K562 (cell line): ENCODE measurements around the gene TOX2. TPM values are rescaled to one million over a fixed set of nuclear protein-coding genes. Genes with fewer than 3 reads are reported as not detected.

Source experiments
- TCF3 ChIP-seq: sonication (generic); formaldehyde crosslinking; IDR thresholded peaks from 2 replicates; pipeline ENCODE4 v1.4.0; 2020; ENCODE audit warnings: mild to moderate bottlenecking, missing genetic modification reagents
- polyA plus RNA-seq, 8 experiments: library from polyadenylated mRNA; depleted of rRNA in 4 of 8; stranded (reverse) in 5 of 8; unstranded in 3 of 8; fragments of >200 nt; fragmentation: Nextera tagmentation in 2 of 8; fragmentation: Illumina TruSeq in 1 of 8; extraction: Ambion mirVana in 2 of 8; extraction: Trizol in 1 of 8; gene quantifications; 2 replicates each; pipeline versions ENCODE4 v1.2.1 to v1.2.3, GENCODE V29; 2011 to 2014; ENCODE audit warnings: inconsistent platforms in 1 of 8, missing spikeins in 1 of 8
- total RNA-seq, 7 experiments: library from RNA; depleted of rRNA in 6 of 7; stranded (reverse); fragments of >200 nt in 6 of 7; fragmentation: Illumina TruSeq in 2 of 7; extraction: Trizol in 2 of 7; gene quantifications; 2 replicates each; pipeline versions ENCODE4 v1.2.1 to v1.2.3, GENCODE V29; 2011 to 2021; ENCODE audit warnings: low replicate concordance in 1 of 7
- TF ChIP-seq, protein P1 (sequence below): fragments of 200-600 bp; sonication (generic); IDR thresholded peaks from one replicate; pipeline ENCODE4 v1.6.1; 2012; ENCODE audit warnings: mild to moderate bottlenecking, low read depth, low read length, inconsistent platforms
- TF ChIP-seq, protein P2 (sequence below): fragments of 450-650 bp; IDR thresholded peaks from 2 replicates; pipeline ENCODE4 v1.6.1; 2016; ENCODE audit warnings: low read depth, mild to moderate bottlenecking, moderate library complexity

The TOX2 gene
- total and polyA plus RNA-seq, 9 of the 15 experiments (the other 6 are each of a cell fraction or from before 2014, with no cell fraction given) = not detected

DNA sequence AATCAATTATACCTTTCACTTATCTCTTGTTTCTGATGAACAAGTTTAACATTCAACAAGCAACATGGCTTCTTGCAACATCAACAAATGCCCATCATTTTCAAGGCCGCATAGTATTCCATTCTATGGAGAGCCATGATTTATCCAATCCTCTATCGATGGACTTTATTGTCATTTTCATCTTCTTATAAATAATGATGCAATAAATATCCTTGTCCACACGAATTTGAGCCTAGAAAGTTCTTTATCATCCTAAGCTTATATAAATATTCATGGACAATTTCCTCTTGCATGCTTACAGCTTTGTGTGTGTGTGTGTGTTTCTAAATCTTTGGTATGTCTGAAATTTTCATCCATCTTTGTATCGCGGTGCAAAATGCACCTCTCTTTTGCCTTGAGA, 29.1 kb downstream of the TOX2 start (continued):
- TF ChIP-seq, protein P1, sequence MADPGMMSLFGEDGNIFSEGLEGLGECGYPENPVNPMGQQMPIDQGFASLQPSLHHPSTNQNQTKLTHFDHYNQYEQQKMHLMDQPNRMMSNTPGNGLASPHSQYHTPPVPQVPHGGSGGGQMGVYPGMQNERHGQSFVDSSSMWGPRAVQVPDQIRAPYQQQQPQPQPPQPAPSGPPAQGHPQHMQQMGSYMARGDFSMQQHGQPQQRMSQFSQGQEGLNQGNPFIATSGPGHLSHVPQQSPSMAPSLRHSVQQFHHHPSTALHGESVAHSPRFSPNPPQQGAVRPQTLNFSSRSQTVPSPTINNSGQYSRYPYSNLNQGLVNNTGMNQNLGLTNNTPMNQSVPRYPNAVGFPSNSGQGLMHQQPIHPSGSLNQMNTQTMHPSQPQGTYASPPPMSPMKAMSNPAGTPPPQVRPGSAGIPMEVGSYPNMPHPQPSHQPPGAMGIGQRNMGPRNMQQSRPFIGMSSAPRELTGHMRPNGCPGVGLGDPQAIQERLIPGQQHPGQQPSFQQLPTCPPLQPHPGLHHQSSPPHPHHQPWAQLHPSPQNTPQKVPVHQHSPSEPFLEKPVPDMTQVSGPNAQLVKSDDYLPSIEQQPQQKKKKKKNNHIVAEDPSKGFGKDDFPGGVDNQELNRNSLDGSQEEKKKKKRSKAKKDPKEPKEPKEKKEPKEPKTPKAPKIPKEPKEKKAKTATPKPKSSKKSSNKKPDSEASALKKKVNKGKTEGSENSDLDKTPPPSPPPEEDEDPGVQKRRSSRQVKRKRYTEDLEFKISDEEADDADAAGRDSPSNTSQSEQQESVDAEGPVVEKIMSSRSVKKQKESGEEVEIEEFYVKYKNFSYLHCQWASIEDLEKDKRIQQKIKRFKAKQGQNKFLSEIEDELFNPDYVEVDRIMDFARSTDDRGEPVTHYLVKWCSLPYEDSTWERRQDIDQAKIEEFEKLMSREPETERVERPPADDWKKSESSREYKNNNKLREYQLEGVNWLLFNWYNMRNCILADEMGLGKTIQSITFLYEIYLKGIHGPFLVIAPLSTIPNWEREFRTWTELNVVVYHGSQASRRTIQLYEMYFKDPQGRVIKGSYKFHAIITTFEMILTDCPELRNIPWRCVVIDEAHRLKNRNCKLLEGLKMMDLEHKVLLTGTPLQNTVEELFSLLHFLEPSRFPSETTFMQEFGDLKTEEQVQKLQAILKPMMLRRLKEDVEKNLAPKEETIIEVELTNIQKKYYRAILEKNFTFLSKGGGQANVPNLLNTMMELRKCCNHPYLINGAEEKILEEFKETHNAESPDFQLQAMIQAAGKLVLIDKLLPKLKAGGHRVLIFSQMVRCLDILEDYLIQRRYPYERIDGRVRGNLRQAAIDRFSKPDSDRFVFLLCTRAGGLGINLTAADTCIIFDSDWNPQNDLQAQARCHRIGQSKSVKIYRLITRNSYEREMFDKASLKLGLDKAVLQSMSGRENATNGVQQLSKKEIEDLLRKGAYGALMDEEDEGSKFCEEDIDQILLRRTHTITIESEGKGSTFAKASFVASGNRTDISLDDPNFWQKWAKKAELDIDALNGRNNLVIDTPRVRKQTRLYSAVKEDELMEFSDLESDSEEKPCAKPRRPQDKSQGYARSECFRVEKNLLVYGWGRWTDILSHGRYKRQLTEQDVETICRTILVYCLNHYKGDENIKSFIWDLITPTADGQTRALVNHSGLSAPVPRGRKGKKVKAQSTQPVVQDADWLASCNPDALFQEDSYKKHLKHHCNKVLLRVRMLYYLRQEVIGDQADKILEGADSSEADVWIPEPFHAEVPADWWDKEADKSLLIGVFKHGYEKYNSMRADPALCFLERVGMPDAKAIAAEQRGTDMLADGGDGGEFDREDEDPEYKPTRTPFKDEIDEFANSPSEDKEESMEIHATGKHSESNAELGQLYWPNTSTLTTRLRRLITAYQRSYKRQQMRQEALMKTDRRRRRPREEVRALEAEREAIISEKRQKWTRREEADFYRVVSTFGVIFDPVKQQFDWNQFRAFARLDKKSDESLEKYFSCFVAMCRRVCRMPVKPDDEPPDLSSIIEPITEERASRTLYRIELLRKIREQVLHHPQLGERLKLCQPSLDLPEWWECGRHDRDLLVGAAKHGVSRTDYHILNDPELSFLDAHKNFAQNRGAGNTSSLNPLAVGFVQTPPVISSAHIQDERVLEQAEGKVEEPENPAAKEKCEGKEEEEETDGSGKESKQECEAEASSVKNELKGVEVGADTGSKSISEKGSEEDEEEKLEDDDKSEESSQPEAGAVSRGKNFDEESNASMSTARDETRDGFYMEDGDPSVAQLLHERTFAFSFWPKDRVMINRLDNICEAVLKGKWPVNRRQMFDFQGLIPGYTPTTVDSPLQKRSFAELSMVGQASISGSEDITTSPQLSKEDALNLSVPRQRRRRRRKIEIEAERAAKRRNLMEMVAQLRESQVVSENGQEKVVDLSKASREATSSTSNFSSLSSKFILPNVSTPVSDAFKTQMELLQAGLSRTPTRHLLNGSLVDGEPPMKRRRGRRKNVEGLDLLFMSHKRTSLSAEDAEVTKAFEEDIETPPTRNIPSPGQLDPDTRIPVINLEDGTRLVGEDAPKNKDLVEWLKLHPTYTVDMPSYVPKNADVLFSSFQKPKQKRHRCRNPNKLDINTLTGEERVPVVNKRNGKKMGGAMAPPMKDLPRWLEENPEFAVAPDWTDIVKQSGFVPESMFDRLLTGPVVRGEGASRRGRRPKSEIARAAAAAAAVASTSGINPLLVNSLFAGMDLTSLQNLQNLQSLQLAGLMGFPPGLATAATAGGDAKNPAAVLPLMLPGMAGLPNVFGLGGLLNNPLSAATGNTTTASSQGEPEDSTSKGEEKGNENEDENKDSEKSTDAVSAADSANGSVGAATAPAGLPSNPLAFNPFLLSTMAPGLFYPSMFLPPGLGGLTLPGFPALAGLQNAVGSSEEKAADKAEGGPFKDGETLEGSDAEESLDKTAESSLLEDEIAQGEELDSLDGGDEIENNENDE = no peak
- no peak for TF ChIP-seq TCF3 (CRISPR knock-in tag)
- TF ChIP-seq, protein P2, sequence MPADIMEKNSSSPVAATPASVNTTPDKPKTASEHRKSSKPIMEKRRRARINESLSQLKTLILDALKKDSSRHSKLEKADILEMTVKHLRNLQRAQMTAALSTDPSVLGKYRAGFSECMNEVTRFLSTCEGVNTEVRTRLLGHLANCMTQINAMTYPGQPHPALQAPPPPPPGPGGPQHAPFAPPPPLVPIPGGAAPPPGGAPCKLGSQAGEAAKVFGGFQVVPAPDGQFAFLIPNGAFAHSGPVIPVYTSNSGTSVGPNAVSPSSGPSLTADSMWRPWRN = no peak
- TF ChIP-seq, all 486 proteins: peak for 3
